Neural cell (in vitro differentiated cells): ENCODE measurements around the gene EXOC8.

Source experiments
- CTCF ChIP-seq: fragments of 450-650 bp; IDR thresholded peaks from 2 replicates; pipeline ENCODE4 v1.5.1; 2014; ENCODE audit warnings: antibody characterized with exemption, mild to moderate bottlenecking, moderate library complexity; ENCODE audit not compliant: poor library complexity, severe bottlenecking
- EP300 ChIP-seq: fragments of 450-650 bp; conservative IDR thresholded peaks from 2 replicates; pipeline ENCODE4 v1.6.1; 2014; ENCODE audit warnings: antibody characterized with exemption, mild to moderate bottlenecking, moderate library complexity; ENCODE audit not compliant: poor library complexity, severe bottlenecking
- EZH2 ChIP-seq: fragments of 200-600, 300-800 bp; shearing (Covaris generic), sonication (generic); IDR thresholded peaks from 2 replicates; pipeline ENCODE4 v1.6.1; 2014; ENCODE audit warnings: antibody characterized with exemption, low read length, borderline replicate concordance, mild to moderate bottlenecking; ENCODE audit not compliant: insufficient read depth, poor library complexity, severe bottlenecking
- POLR2AphosphoS5 ChIP-seq: IDR thresholded peaks from 2 replicates; pipeline ENCODE4 v1.6.1; 2012
- RAD21 ChIP-seq: fragments of 450-650 bp; conservative IDR thresholded peaks from 2 replicates; pipeline ENCODE4 v1.6.1; 2014; ENCODE audit warnings: antibody characterized with exemption, mild to moderate bottlenecking, moderate library complexity
- SMC3 ChIP-seq: fragments of 450-650 bp; conservative IDR thresholded peaks from 2 replicates; pipeline ENCODE4 v1.6.1; 2014; ENCODE audit warnings: antibody characterized with exemption, mild to moderate bottlenecking, moderate library complexity; ENCODE audit not compliant: poor library complexity
- TAF1 ChIP-seq: IDR thresholded peaks from 2 replicates; pipeline ENCODE4 v1.6.1; 2012; ENCODE audit warnings: low read depth
- TF ChIP-seq, protein P1 (sequence below): IDR thresholded peaks from 2 replicates; pipeline ENCODE4 v1.6.1; 2012; ENCODE audit warnings: borderline replicate concordance

- TF ChIP-seq RAD21 (no peak), CTCF (no peak), EP300 (no peak), POLR2AphosphoS5 (no peak), TAF1 (no peak), EZH2 (no peak), SMC3 (no peak)
- TF ChIP-seq, protein P1, sequence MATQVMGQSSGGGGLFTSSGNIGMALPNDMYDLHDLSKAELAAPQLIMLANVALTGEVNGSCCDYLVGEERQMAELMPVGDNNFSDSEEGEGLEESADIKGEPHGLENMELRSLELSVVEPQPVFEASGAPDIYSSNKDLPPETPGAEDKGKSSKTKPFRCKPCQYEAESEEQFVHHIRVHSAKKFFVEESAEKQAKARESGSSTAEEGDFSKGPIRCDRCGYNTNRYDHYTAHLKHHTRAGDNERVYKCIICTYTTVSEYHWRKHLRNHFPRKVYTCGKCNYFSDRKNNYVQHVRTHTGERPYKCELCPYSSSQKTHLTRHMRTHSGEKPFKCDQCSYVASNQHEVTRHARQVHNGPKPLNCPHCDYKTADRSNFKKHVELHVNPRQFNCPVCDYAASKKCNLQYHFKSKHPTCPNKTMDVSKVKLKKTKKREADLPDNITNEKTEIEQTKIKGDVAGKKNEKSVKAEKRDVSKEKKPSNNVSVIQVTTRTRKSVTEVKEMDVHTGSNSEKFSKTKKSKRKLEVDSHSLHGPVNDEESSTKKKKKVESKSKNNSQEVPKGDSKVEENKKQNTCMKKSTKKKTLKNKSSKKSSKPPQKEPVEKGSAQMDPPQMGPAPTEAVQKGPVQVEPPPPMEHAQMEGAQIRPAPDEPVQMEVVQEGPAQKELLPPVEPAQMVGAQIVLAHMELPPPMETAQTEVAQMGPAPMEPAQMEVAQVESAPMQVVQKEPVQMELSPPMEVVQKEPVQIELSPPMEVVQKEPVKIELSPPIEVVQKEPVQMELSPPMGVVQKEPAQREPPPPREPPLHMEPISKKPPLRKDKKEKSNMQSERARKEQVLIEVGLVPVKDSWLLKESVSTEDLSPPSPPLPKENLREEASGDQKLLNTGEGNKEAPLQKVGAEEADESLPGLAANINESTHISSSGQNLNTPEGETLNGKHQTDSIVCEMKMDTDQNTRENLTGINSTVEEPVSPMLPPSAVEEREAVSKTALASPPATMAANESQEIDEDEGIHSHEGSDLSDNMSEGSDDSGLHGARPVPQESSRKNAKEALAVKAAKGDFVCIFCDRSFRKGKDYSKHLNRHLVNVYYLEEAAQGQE, result no peak
These were observed 10.8 kb upstream of the EXOC8 start for GRCh38 chr1:231348442-231348841.
